SK-N-MC (cell line): ENCODE results near the gene SLC4A4.

Source experiments
- EZH2 ChIP-seq: fragments of 200-600 bp; sonication (generic); IDR thresholded peaks from one replicate; pipeline ENCODE4 v1.6.1; 2017; ENCODE audit warnings: antibody characterized with exemption
- POLR2AphosphoS5 ChIP-seq: IDR thresholded peaks from 2 replicates; pipeline ENCODE4 v1.6.1; 2012; ENCODE audit warnings: mild to moderate bottlenecking, low read depth, low read length, borderline replicate concordance

- no peak for TF ChIP-seq POLR2AphosphoS5
- TF ChIP-seq EZH2, result no peak
These were observed 159.8 kb downstream of the SLC4A4 start for GRCh38 chr4:71498625-71499024.
